Smooth muscle cell of the brain vasculature (primary cell): ENCODE data around the gene MAGOH.
A peak's percentile ranks its signal among the peaks of the same experiment; 100 is the strongest.
"Not testable (repeated sequence)": the region's sequence is repeated elsewhere in the genome, so short reads cannot be mapped to it uniquely, and the experiment has no call there.

Experiments
- DNase-seq: peaks from one replicate; pipeline ENCODE4 v3.0.0-alpha.2; 2012; ENCODE audit warnings: low read depth, low spot score

MAGOH gene

DNA sequence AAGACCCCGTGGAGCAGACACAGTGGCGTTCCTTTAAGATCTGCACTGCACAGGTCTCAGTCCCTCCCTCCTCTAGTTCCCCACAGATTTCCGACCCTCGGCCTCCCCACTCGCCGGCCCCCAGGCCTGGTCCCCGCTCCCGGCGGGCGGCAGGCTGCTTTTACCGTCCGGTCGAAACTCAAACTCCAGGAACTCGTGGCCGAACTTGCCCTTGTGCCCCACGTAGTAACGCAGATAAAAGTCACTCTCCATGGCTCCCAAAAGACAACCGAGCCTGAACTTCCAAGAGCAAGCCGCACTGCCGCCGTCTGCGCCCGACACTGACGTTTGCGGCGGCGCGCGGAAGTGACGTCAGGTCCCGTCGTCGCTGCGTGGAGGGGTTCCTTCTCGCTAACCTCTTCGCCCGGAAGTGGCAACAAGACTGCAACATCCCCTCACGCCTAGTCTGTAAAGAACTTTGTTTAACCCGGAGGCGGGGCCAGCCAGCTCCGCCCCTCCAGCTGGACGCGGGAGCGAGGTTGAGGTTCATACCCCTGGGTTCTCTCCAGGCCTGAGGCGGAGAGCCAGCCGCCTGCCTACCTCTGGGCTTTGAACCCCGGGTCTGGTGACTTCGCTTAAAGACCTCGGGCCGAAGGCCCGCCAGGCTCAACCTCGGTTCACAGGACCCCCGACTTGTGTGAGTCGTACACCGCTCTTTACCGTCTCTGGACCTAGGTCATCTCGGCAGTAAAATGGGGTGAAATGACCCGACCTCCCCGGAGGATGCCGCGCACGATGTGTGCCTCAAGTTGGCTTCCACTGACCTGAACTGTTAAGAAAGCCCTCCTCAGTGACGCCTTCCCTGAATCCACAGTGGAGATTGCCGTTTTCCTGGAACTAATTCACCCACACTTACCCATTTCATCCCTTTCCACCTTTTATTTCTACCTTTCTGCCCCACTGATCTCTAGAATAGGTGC is at the start of gene MAGOH:
TSS of gene MAGOH (minus strand) at position 322 of the 959 bp plus-strand sequence. CDS start at position 252, 70 bp downstream.
- peak; percentile 80 for DNase-seq

- no peak for DNase-seq
Observed at GRCh38 chr1:53286955-53287354, 48.6 kb upstream of the MAGOH start.

GRCh38 chr1:53285969-53286760 is 47.8 kb upstream of the MAGOH start:
- no peak for DNase-seq

DNA sequence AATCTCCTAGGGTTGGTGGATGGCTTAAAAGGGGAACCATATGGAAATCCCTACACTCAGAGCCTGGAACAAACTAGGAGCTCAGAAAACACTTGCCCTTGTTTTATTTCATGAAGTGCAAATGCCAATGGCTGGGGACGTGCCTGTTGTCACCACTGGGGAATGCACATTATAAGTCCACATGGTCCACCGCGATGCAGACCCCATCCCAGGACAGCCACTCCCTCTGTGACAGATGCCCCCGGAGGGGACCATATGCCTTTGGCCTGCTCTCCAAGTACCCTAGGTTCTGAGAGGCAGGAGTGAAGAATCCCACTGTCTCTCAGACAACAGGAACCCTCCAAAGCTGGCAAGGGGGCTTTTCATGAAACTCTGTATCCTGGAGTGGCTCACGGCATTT is 47.2 kb upstream of the MAGOH start:
- no peak for DNase-seq

DNA sequence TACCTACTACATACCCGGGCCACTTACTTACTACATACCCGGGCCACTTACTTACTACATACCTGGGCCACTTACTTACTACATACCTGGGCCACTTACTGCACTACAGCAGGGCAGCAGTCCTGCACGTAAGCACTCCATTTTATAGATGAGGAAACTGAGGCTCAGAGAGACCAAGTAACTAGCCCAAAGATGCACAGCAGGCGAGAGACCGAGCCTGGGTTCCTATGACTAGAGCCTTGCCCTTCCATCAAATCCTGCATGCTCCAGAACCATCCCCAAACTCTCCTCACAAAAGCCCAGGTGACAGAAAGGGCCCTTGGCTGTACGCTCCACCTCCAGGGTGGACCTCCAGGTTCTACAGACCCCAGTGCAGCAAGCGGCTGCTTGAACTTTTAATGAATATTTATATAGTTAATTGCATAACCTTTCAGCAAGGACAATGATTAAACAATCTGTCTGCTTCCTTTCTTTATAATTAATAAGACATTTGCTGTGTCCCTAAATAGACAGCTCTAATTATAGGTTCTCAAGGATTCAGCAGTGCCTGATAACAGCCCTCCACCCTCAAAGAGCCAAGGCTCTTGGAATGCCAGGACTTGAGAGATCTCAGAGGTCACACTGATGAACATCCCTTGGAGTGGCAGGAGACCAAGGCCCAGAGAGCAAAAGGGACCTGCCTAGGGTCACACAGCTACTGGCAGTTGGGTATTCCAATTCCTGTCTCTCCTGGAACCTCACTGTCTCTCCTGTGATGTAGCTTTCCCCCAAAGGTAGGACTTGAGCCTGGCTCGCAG is 46.1 kb upstream of the MAGOH start:
- no peak for DNase-seq

DNA sequence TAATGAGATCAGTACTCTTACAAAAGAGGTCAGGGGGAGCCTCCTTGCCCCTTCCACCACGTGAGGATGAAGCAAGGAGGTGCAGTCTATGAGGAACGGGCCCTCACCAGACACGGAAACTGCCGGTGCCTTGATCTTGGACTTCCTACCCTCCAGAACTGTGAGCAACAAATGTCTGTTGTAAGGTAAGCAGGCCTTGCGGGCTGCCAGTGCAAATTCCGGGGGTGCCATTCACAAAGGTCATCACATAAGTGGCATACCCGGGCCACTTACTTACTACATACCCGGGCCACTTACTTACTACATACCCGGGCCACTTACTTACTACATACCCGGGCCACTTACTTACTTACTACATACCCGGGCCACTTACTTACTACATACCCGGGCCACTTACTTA is 44.8 kb upstream of the MAGOH start:
- DNase-seq: not testable (repeated sequence)

DNA sequence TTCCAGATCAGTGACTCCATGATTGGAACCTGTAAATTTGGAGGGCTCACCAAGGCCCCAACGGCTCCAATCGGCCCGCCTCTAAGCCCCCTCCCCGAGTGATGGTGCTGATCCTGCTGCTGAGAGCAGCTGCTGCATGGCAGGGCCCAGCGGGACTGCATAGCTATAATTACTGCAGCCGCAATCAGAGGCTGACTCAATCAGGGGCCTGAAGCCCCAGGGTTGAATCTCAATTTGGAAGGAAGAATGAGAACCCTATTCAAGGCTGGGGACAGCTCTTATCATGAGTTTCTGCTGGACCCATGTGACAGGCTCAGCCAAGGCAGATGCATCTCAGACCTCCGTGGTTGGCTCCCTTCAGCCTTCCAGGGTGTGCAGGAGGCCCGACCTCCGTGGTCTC is 42.8 kb upstream of the MAGOH start:
- no peak for DNase-seq

DNA sequence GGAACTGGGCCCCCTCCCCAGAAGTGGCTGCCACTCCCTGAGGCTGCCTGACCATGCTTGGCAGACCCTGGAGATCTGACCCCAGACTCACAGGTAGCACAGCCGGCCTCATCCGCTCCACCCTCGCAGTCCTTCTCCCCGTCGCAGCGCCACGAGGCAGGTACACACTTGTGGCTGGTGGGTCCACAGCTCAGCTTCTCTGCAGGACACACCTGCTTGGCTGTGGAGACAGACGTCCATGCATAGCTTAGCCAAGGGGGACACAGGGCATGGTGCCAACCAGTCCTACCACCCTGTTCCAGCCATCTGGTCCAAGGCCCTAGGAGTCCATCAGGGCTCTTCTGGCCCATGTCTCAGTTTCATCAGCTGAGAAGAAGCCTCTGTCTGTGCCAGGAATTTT is 42.2 kb upstream of the MAGOH start:
- no peak for DNase-seq

DNA sequence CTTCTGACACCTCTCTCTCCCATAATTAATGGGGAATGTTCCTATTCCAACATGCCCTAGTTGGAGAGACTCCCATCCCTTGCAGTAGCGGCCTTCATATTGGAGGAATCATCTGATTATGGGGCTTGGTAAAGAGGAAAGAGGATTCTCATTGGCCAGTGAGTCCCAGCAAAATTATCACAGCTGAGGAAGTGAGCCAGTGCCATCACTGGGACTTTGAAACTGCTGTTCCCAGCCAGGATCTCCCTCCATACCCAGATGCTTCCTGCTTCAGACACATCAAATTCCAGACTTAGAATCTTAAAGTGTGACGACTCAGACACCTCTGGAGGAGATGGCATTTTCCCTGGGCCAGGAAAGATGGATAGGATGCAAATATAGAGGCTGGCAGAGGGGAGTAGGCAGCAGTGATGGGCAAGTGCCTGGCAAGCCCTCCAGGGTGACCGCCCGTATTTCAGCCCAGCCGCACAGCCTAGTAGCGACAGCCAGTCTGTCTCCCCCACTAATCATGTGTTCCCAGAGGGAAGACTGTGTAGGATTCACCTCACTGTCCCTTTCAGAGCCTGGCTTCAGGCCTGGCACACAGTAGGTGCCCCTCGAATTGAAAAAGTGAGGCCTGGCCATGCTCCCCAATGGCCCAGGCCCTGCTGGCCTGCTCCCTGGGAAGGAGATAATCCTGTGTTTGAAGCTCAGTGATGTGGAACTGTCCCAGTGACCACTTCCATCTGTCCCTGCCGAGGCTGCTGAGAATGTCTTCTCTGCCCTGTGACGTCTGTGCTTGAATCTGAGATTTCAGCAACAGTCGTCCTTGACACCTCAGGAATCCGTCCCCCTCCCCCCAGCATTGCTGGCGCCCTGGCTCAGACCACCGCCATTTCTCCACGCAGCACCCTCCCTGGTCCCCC is 41.2 kb upstream of the MAGOH start:
- DNase-seq: no peak

DNA sequence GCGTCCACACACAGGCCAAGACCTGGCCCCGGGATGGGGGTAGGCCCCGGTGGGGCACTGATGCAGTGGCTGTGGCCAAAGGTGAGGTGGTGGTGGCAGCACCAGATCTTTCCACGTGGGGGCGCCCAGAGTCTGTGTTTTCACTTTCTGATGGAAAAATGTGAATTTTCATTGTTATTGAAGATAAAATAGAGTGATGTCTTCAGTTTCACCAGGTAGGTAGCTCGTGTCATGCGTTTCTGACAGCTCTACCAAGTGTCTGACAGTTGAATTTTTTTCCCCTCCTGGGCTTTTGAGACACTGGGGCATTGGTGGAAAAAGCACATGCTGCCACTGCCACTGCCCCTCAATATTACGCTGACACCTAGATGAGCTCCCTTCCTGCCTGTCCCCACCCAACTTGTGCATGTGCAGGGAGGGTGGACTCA is 40.0 kb upstream of the MAGOH start:
- no peak for DNase-seq

GRCh38 chr1:53277326-53277725 is 39.0 kb upstream of the MAGOH start:
- DNase-seq: no peak

DNA sequence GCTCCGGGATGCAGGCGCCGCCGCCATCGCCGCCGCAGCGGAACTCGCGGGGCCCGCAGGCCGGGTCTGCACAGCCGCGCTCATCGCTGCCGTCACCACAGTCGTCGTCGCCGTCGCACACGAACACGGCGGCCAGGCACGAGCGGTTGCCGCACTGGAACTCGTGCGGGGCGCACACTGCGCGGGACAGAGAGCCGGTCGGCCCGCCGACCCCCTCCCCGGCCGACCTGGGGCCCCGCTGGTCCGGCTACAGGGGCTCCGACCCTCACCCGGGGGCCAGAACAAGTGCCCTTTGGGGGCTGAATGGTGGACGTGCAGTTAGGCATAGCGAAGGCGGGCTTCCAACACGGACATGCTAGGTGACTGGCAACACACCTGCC is 38.6 kb upstream of the MAGOH start:
- DNase-seq: no peak

GRCh38 chr1:53276153-53276901 is 38.0 kb upstream of the MAGOH start:
- DNase-seq: no peak

DNA sequence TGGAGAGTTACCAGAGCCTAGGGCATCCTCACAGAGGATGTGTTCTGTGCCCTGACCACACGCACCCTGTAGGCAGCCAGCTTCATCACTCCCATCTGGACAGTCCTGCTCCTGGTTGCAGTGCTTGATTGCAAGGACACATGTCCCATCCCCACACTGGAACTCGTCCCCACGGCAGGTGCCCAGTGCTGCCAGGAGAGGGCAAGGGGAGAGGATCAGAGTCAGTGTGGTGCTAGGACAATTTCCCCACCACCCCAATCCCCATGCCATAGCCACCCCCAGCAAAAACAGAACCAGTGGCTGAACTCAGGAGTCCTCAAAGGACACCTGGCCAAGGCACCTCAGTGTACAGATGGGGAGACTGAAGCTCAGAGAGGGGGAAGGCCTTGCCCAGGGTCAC is 37.2 kb upstream of the MAGOH start:
- no peak for DNase-seq

- no peak for DNase-seq
Observed at GRCh38 chr1:53274541-53275185, 36.3 kb upstream of the MAGOH start.

DNA sequence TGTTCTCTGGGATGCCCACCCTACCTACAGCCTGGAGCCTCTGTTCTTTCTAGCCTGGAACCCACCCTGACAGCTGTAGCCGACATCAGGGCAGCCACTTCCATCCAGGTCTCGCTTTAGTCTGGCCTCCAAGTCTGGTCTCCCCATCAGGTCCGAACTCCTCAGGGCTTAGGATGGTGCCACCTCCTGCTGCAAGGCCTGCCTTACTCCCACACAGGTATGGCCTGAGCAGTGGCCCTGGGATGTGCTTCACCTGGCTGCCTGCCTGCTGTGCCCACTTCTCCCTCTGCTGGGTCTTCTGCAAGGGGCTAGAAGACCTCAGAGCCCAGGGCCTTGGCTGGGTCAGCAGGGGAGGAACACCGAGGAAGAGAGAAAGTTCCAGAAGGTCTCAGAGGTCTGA is 35.7 kb upstream of the MAGOH start:
- no peak for DNase-seq

DNA sequence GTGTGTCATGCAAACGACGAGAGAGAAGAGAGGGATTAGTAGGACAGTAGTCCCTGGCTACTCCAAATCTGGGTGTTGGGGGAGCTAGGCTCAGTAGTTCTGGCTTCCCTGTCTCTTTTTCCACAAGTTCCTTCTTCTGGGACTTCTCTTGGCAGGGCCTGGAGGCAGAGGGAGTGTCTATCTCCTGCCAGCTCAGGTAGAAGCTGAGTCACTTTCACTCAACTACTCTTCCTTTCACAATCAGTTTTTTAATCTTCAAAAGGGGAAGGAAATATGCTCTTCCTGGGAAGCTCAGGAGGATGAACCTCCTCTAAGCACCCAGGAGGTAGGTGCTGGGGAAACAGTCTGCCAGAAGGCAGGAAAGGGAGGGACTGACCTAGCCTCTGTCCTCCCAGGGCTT is 35.2 kb upstream of the MAGOH start:
- no peak for DNase-seq

GRCh38 chr1:53272349-53272748 is 34.0 kb upstream of the MAGOH start:
- DNase-seq: no peak

GRCh38 chr1:53271446-53272090 is 33.2 kb upstream of the MAGOH start:
- DNase-seq: no peak
